Osteocyte (in vitro differentiated cells): ENCODE measurements around the gene NPPA. TPM values are rescaled to one million over a fixed set of nuclear protein-coding genes. Genes with fewer than 3 reads are reported as not detected.

Experiments used
- DNase-seq: peaks from one replicate; pipeline ENCODE4 v3.0.0; 2021; ENCODE audit warnings: mixed read lengths; ENCODE audit not compliant: unreplicated experiment; ENCODE audit errors: extremely low spot score
- H3K27ac Mint-ChIP-seq: one replicate; pipeline ENCODE4 v1.8.0; 2021; ENCODE audit warnings: mild to moderate bottlenecking, mixed read lengths; ENCODE audit not compliant: unreplicated experiment
- H3K27me3 Mint-ChIP-seq: one replicate; pipeline ENCODE4 v1.8.0; 2021; ENCODE audit warnings: mixed read lengths; ENCODE audit not compliant: unreplicated experiment
- H3K36me3 Mint-ChIP-seq: one replicate; pipeline ENCODE4 v1.8.0; 2021; ENCODE audit warnings: mixed read lengths; ENCODE audit not compliant: unreplicated experiment
- H3K4me1 Mint-ChIP-seq: one replicate; pipeline ENCODE4 v1.8.0; 2021; ENCODE audit warnings: mixed read lengths; ENCODE audit not compliant: unreplicated experiment
- H3K4me3 Mint-ChIP-seq: one replicate; pipeline ENCODE4 v1.8.0; 2021; ENCODE audit warnings: mild to moderate bottlenecking, moderate library complexity, mixed read lengths; ENCODE audit not compliant: unreplicated experiment
- H3K9me3 Mint-ChIP-seq: one replicate; pipeline ENCODE4 v1.8.0; 2021; ENCODE audit warnings: mixed read lengths; ENCODE audit not compliant: unreplicated experiment
- CTCF ChIP-seq: fragments of 200-600 bp; sonication (generic); IDR thresholded peaks from 2 replicates; pipeline ENCODE4 v1.5.0; 2021; ENCODE audit warnings: antibody characterized with exemption, mild to moderate bottlenecking, moderate library complexity
- total RNA-seq: library from RNA; stranded (reverse); gene quantifications from 2 replicates; pipeline ENCODE4 v1.2.1, GENCODE V29; 2021

NPPA gene
- total RNA-seq, 1 donor from 2014 or later = not detected

GRCh38 chr1:11888206-11888876 is 40.8 kb upstream of the NPPA start:
- H3K27ac Mint-ChIP-seq = no peak overlapping the region
- H3K4me3 Mint-ChIP-seq = no peak overlapping the region
- no peaks in the 10 kb centered on the region for H3K36me3 Mint-ChIP-seq
- no peak for TF ChIP-seq CTCF
- DNase-seq = no peak
- peaks cover under 1% of the 10 kb centered on the region for H3K4me1 Mint-ChIP-seq
- peaks cover 8% of the 10 kb centered on the region for H3K27me3 Mint-ChIP-seq
- H3K9me3 Mint-ChIP-seq = no peaks in the 10 kb centered on the region

DNA sequence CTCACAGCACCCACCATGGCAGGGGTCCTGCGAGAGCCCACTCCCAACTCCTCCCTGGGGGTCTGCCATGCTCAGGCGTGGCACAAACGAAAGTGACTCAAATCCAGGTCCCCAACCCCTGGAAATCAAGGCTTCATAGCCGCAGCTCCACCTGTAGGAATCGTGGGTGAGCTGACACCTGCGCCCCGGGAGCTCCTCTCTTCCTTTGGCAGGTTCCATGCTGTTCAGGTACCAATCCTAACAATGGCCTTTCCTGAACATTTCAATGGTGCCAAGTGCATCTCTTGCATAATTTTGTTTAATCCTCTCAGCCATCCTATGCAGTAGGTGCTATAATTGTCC is 40.1 kb upstream of the NPPA start:
- Mint-ChIP-seq H3K27me3 (peaks cover 8% of the 10 kb centered on the region), H3K36me3 (no peaks in the 10 kb centered on the region), H3K27ac (no peak overlapping the region), H3K4me3 (no peak overlapping the region), H3K9me3 (no peaks in the 10 kb centered on the region), H3K4me1 (peaks cover 5% of the 10 kb centered on the region)
- DNase-seq = no peak
- no peak for TF ChIP-seq CTCF

DNA sequence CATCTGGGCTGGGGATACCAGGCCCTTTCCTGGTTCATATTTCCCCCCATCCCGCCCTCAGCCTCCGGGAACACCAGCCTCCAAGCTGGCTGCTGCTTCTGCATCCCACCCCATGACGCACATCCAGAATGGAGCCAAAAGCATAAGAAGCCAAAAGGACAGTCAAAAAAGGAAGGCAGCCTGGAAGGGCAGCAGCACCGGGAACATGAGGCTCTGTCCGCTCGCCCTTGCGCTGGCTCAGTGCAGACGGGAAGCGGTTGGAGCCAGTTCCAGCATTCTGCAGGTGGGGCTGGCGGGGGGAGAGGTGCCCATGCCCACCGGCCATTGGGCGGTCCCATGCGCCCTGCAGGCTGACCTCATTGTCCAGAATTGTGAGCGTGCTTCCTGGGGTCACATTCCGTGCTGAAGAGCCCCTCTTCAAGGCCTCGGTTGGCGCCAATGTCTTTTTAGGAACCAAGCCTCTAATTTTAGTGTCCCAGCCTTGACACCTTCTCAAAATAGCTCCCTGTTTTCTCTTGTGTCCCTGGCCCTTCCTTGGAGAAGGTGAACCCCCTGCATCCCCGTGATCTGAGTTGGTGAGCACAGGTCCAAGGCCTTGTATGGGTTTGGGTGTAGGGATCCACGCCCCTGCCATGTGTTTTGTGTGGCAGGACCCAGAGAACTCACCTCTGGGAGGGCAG is 39.5 kb upstream of the NPPA start:
- Mint-ChIP-seq H3K4me1 (peaks cover 5% of the 10 kb centered on the region), H3K9me3 (no peaks in the 10 kb centered on the region), H3K4me3 (no peak overlapping the region), H3K27me3 (peaks cover 4% of the 10 kb centered on the region), H3K27ac (no peak overlapping the region), H3K36me3 (no peaks in the 10 kb centered on the region)
- TF ChIP-seq CTCF = no peak
- no peak for DNase-seq

GRCh38 chr1:11885916-11886315 is 38.3 kb upstream of the NPPA start:
- DNase-seq = no peak
- H3K9me3 Mint-ChIP-seq = no peaks in the 10 kb centered on the region
- TF ChIP-seq CTCF = no peak
- no peak overlapping the region for H3K4me3 Mint-ChIP-seq
- H3K27ac Mint-ChIP-seq = no peak overlapping the region
- H3K27me3 Mint-ChIP-seq = peaks cover 5% of the 10 kb centered on the region
- no peaks in the 10 kb centered on the region for H3K36me3 Mint-ChIP-seq
- peaks cover 5% of the 10 kb centered on the region for H3K4me1 Mint-ChIP-seq

DNA sequence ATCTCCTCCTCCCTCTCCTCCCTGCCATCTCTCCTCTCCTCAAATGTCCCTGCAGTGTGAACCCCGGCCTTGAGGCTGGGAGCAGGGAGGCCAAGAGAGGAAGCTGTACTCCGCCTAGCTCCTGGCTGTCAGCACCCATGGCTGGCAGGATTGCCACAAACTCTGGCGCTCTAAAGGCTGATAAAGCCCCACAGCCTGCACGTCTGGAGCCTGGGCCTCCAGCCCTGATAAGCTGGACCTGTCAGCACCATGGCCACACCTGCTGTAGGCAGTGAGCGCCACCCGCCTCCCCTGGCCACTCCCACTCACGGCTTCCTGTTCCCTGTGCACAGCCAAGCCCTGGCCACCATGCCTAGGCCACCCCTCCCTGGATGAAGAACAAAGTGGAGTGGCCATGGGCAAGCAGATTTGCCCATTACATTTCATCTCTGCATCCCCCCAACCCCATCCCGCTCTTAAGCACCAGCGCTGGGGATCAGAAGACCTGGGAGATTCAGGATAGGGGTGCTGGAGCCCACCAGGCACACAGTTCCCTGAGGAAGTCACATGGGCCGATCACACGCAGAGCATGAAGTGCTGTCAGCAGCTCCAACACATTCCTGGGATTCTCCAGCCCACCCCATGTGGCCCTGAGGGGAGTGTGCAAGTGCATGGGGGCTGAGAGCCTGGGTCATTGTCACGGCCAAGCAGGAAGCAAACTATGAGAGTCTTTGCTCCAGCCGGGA is 35.4 kb upstream of the NPPA start:
- no peak for TF ChIP-seq CTCF
- H3K27me3 Mint-ChIP-seq = peaks cover 2% of the 10 kb centered on the region
- H3K36me3 Mint-ChIP-seq = no peaks in the 10 kb centered on the region

More for the DNA sequence above, 35.4 kb upstream of the NPPA start:
- peaks cover 5% of the 10 kb centered on the region for H3K4me1 Mint-ChIP-seq
- H3K9me3 Mint-ChIP-seq = no peaks in the 10 kb centered on the region
- no peak overlapping the region for H3K4me3 Mint-ChIP-seq
- H3K27ac Mint-ChIP-seq = no peak overlapping the region
- DNase-seq = no peak
